Activated CD4-positive, alpha-beta T cell treated with anti-CD3 and anti-CD28 coated beads, Interleukin-2, Interleukin-4, amounts not matched to agents 100 ng/mL and 50 ng/mL, durations not matched to agents 16 hours and 8 hours (primary cell): Measurements from ENCODE around the gene PNCK.
"Not testable (repeated sequence)": the region's sequence is repeated elsewhere in the genome, so short reads cannot be mapped to it uniquely, and the experiment has no call there.

Experiments used
- DNase-seq: peaks from one replicate; pipeline ENCODE4 v3.0.0-alpha.2; 2020; ENCODE audit warnings: low spot score

PNCK gene

DNA sequence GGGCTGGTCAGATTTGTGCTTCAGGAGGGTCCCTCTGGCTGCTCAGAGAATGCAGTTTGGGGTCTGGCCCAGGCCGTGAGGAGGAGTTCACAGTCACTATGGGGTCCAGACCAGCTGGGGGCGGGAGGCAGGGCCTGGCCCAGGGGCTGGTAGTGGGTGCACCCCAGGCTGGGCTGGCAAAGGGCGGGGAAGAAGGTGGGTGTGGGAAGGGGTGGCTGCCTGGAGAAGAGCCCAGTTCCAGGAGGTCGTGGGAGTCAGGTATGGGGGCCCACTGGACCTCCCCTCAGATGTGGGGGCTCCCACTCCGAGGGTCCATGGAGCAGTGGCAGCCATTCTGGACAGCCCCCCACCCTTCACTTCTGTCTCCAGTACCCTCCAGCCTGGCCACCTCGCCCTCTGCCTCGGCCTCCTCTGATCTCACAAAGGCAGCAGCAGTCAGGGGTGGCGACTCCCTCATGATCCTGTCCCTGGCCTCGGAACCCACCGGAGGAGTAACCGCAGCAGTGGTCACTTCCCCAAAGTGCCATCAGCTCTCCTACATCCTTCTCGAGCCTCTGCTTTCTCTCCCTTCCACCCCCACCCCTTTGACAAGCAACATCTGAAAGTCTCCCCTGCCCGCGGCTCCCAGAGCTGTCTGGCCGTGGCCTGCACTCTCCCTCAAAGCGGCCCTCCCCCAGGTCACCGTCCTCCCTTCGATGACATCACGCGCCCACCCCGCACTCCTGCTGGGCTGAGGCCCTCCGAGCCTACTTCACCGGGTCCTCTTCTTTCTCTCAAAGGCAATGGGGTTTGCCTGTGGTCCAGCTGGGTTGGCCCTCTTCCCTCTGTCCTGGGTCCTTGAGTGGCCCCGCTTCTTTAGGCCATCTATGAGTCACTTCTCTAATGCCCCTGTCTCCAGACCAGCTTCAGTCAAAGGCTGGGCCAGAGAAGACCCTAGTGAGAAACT is 12.4 kb upstream of the PNCK start:
- DNase-seq = no peak

DNA sequence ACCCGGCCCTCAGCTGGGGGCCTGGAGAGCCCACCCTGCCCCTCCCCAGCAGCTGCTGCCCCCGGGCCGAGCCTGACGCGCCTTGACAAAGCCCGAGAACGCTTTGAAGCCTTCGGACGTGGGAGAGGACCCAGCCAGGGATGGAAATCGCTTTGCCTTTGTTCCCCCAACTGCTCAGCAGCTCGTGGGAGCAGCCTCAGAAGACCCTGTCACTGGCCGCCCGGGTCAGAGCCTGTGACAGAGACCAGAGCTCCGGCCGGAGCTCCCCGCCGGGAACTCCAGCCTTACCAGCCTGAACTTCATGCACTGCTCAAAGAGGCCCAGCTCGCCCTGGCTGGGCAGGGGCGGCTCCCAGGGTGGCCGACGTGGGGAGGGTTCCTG is 11.5 kb upstream of the PNCK start:
- DNase-seq = no peak

DNA sequence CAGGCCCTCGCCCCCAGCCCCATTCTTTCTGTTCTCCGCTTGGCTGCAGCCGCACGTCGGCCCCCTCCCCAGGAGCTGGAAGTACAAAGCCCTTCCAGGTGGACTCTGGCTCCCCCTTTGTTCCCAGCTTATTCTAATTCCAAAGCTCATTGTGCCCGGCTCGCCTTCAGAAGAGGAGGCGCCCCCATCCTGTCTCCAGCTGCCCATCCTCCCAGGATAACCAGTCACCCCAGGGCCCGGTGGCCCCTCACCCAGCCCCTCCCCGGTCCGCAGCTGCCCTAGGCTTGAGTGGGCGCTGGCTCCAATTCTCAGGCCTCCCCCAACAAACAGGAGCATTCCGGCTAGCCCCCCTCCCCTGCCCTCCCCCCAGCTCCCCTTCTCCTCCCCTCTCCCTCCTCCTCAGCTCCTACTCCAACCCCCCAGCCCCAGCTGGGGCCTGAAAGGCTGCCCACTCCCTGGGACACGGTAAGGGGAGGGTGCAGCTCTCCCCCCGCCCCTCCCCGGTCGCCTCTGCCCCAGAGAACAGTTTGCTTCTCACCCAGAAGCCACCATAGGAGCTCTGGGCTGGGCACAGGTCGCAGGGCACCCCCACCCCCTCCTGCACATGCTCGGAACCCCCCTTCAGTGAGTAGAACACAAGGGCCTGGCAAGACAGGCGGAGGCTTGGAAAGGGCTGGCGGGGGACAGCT is 11.0 kb upstream of the PNCK start:
- no peak for DNase-seq

DNA sequence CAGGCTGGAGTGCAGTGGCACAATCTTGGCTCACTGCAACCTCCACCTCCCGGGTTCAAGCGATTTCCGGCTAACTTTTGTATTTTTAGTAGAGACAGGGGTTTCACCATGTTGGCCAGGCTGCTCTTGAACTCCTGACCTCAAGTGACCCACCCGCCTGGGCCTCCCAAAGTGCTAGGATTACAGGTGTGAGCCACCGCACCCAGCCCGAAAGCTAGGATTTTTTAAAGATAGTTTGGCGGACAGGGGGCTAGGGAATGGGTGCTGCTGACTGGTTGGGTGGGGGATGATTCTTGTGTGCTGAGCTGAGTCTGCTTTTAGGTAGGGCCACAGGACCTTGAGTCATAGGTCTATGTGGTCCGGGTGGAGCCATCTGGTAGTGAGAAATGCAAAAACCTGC is 9.9 kb upstream of the PNCK start:
- DNase-seq = not testable (repeated sequence)

DNA sequence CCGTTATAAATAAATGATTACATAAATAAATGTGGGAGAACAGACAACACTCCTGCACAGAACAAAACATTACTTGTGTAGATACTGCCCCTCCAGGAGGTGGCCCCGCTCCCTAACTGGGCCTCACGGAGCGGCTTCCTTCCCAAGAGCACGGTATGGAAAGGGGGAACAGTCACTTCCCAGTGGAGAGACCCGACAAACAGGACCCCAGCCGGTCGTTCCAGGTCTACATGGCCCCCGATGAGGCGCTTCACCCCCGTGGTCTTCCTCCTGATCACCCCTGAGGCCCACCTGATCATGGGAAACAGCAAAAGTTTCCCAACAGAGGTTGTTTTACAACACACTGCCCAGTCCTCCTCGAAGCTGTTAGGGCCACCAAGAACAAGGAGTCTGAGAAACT is 7.6 kb upstream of the PNCK start:
- no peak for DNase-seq

DNA sequence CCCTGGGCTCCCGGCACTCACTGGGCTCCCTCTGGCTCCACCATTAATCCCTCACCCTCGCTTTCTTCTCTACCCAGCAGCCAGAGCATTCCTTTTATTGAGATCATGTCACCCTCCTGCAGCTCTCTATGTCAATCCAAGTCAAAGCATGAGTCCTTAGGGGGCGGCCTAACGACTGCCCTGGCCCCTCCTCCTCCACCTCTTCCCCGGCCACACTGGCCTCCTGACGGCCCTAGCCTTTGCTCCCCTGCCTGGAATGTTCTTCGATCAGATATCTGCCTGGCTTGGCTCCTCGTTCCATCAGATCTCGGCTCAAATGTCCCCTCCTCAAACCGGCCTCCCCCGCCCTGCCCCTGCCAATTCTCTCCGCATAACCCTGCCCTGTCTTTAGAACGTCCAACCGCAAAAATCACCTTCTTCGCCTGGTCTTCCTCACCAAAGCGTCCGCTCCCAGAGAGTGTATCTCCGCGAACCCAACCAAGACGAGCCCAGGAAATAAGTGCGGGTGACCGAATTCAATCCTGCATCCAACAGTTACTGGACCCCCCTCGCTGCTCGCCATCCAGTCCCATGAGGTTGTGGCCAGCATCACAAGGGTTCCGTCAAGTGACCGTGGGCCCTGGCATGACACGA is 722 bp upstream of the PNCK start:
- no peak for DNase-seq

DNA sequence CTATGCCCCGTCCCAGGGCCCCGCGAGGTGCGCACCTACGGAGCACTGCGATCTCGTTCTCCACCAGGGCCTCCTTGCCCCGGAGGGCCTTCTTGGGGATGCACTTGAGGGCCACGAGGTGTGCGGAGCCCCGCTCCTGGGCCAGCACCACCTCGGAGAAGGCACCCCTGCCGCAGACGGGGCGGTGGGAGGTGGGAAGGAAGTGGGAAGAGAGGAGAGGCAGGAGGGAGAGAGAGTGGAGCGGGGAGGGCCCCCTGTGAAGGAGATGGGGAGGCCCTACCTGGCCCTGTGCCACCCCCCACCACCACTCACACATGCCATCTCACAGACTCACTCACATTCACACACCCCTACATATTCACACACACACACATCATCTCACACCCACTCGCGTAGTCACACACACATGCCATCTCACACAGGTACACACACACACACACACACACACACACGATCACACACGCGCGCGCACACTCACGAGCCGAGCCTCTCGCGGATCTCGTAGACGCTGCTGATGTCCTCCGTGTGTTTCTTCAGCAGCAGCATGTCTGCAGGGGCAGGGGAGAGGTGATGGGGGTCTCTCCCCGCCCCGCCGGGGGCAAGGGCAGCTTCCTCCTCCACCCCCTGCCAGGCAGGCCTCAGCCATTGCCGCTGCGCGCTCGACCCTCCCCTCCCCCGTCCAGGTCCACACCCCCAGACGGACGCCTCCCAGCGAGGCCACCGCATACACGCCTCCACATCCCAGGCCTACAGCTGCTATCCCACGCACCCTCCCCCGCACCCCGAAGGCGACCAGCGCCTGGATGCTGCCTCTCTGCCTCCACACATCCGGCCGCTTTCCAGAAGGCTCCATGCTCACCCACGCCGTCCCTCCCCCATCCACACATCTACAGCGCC is 834 bp downstream of the PNCK start:
- DNase-seq = no peak

DNA sequence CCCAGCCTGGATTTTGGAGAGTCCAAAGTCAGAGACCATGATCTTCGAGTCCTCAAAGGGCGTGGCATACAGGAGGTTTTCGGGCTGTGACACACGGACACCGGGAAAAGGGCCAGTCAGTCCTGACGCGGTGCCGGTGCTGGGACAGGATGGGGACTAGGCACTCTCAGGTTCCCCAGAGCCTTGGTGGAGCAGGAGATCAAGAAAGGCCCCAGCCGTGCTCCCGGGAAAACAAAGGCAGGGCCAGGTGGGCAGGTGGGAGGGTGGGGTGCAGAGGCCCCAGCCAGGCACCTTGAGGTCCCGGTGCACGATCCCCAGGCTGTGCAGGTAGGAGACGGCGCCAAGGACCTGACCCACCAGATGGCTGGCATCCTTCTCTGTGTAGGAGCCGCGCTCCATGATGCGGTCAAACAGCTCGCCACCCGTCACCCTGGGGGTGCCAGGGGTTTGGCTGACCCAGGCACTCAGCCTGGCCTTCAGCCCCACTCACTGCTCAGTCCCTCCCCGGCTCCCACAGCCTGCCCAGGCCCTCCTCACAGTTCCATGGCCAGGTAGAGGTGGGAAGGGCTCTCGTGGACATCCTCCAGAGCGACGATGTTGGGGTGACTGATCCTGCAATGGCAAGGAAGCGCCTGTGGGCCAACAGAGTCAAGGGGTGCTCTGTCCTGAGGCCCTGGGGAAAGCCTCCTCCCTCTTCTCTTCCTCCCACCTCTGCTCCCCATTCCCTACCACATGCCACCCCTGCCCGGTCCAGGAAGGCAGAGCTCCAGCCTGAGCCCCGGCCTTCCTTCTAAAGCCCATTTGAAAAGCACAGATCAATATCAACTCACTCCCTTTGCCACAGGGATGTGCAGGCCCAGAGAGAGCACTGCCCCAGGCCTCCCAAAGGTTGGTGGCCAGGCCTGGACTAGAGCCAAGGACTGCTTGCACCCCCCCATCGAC is 1.8 kb downstream of the PNCK start:
- DNase-seq = no peak

DNA sequence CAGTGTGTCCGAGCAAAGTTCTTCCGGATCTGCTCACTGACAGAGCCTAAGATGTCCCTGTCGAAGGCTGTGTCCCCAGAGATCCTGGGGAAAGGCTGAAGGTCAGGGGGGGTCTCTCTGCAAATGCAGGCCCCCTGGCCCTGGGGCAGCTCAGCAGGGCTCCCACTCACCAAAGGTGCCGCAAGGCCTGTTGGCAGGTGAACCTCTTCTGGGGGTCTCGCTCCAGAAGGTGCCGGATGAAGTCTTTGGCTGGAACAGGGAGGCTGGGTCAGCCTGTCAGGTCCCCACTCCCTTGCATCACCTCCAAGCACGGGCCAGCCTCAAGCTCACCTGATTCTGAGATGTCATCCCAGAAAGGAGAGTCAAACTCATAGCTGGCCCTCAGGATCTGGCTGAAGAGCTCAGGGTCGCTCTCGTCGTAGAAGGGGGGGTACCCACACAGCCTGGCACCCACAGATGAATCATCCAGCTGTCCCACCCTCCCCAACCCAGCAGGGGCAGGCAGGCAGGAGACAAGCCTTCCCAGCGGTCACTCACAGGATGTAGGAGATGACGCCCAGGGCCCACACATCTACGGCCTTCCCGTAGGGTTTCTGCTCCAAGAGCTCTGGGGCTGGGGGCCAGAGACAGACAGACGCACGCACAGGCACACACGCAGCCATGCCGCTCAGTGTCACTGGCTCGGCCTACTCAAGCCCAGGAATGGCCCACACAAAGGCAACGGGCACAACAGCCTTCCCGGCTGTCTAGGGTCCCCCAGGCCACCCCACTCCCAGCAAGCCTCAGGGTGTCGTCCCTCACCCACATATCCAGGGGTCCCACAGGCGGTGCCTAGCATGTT is 2.6 kb downstream of the PNCK start:
- no peak for DNase-seq

DNA sequence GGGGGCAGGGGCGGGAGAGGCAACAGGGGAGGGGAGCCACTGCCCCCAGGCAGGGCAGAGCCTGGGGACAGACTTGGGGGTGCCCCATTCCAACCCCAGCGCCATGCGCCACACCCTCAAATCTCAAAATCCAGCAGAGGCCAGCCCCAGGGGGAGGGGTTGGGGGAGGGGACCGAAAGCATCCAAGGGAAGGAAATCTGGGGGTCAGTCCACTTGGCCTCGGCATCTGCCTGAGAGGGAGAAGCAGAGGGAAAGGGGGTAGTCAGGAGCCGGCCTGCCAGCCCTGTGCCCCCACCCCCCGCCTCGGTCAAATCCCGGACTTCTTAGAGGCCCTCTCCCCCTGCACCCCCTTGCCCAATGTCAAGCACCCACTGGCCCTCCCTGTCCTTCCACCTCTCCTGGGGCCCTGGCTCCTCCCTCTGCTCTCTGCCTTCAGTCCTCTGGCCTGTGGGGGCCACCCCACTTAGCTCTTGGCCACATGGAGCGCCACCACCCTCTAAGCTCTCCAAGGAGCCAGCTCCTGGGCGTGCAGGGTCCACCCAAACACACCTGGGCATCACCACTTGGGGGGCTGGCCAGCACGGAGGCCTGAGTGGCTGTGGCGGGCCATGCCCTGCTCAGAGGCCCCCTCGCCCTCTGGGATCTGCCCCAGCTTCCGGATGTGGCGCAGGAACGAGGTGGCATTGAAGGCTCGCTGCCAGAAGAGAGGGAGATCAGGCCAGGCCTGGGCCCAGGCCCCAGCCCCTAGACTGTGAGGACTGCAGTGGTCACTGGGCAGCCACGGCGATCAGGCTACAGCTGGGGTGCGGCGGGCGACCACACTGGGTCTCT is 3.5 kb downstream of the PNCK start:
- DNase-seq = no peak

DNA sequence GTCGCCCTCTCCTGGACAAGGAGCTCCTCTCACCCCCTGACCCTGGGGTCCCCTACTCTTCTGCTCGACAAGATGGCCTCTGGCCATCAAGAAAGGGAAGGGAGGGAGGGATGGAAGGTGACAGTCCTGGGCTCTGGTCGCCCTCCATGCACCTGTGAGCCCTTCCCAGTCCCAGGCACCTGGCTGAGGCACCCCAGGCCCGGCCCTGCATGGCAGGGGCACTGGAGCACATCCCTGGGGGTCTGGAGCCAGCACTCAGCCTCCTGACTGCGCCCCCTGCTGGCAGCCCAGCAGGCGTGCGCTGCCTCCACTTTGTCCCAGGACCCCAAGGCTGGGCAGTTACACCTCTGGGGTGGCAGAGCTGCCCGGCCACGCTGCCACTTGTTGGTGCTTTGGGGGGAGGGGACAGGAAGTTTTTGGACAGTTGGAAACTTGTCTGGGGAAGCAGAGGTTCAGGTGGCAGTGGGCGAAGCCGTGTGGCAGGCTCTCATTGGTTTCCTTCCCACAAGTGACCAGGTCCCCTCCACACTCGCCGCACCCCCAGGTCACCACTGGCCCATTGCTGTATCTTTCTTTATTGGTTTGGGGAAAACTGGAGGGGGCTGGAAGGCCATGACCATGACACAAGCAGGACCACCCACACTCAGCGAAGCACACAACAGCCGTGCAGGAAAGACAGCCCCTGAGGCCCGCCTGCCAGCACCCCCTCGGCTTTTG is 4.3 kb downstream of the PNCK start:
- DNase-seq = no peak

DNA sequence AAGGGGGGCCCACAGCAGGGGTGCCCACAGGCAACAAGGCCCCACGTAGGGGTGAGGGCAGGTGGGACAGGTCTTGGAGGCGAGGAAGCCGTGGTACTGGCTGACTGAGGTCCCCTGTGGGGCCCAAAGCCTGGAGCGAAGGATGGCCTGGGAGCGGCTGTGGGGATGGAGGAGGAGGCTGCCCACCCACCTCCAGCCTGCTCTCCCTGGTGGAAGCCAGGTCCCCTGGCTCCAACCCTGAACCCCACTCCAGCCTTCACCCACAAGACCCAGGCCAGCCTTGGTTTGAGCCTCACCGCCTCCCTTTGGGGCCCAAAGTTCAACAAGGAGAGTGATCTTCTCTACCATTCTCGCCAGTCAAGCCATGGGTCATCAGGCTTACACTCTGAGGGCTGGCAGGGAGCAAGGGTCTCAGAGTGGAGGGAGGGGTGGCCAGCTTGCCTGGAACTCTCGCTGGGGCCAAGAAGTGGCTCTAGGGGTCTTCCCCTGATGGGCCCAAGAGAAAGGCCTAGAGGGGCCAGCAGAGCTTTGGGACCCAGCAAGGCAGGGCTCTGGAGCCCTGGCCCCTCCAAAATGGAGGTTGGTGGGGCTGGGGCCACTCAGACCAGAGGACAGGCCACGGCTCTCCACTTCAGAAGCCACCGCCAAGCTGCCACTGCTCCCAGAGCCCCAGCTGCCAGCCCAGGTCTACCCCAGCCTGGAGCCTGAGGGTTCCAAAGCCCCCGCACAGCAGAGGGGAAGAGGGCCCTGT is 5.0 kb downstream of the PNCK start:
- DNase-seq = no peak

DNA sequence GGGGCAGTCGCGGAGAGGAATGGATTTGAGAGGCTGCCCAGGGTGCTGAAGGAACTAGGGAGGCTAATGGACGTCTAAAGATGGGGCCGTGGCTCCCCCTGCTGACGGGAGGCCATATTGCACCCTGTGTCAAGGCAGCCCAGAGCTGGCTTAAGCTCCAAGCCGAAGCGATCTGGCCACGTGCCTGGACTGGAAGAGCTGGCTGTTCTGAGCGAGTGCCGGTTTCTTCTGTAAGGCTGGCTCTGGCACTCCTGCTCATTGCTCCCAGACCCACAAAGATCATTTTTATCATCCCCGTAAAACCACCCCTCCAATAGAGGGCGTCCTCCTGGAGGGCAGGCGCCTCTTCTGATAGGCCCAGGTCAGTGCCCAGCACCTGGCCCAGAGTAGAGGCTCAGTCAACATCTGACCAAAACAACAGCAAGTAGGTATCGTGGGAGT is 5.6 kb downstream of the PNCK start:
- peak; percentile 73 for DNase-seq

DNA sequence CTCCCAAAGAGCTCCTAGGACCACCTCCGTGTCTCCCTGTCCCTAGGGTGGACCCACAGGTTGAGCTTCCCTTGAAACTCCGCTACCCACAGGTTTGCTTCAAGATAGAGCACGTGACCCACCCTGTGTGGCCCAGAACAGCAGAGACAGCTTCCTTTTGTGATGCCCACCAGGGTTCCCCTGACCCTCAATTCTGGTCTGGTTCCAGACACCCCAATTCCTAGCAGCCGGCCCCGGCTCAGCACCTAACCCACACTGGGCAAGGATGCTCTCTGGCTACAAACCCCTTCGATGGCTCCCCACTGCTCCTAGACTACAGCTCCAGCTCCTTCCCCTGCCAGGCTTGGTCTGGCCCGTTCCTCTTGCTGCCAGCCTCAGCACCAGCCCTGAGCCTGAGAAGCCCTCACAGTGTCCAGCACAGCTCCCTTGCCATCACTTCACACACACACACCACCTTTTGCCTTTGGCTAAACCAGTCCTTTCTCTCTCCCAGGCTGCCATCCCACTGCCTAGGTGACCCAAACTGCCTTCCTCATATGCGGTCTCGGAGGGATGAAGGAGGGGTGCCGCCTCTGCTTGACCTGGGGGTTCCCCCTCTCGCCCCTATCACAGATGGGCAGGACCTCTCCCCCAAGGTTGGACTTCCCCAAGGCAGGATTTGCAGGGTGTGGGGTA is 6.2 kb downstream of the PNCK start:
- no peak for DNase-seq

DNA sequence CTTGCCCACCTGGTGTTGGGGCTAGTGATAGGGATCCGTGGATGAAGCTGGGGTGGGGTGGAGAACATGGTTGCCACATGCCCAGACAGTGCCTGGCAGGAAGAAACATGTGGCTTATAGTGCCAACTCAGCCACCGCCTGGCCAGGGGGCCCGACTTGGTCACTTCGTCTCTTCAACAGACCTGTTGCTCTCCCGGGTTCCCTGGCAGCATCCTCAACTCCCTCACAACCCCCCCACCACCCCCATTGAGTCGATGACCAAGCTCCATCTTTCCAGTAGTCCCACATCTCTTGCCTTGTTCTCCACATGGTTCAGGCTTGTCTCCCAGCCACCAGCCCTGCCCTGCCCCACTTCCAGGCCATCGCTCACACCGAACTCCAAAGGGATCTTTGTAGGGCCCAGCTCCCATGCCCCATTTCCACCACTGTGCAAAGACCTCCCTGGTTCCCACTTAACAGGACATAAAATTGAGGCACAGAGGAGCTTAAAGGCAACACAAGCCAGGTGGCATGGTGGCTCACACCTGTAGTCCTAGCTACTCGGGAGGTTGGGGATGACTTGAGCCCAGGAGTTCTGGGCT is 7.8 kb downstream of the PNCK start:
- no peak for DNase-seq

DNA sequence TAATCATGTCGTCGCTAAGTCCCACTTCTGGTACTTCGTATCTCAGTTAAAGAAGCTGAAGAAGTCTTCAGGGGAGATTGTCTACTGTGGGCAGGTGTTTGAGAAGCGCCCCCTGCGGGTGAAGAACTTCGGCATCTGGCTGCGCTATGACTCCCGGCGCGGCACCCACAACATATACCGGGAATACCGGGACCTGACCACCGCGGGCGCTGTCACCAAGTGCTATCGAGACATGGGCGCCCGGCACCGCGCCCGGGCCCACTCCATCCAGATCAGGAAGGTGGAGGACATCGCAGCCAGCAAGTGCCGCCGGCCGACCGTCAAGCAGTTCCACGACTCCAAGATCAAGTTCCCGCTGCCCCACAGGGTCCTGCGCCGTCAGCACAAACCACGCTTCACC is 11.3 kb downstream of the PNCK start:
- DNase-seq = peak; percentile 29

DNA sequence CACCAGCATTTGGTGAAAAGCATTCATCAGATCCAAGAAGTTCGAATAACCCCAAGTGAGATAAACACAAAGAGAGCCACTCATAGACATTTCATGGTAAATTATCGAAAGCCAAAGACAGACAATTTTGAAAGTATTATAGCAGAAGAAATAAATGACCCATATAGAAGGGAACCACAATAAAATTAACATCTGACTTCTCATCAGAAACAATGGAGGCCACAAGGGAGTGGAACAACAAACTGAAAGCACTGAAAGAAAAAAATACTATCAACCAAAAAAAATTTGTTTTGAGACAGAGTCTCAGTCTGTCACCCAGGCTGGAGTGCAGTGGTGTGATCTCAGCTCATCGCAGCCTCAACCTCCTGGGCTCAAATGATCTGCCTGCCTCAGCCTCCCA is 14.3 kb downstream of the PNCK start:
- no peak for DNase-seq
